ENCODE data around the gene OVCA2.

DNA sequence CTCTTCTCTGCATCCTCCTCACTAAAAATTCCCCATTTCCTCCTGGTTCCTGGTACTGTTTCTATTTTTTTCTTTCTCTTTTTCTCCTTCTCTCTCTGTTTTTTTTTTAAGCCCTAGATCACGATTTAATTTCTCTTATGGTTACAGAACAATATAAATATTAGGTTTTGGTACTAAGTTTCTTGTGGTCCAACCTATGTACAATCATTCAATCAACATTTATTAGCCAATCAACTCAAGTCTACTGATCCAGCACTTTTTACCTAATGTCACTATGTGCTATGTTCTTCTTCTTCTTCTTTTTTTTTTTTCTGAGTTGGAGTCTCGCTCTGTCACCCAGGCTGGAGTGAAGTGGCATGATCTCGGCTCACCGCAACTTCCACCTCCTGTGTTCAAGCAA lies 29.3 kb upstream of the OVCA2 start:
- TF ChIP-seq, protein P1, sequence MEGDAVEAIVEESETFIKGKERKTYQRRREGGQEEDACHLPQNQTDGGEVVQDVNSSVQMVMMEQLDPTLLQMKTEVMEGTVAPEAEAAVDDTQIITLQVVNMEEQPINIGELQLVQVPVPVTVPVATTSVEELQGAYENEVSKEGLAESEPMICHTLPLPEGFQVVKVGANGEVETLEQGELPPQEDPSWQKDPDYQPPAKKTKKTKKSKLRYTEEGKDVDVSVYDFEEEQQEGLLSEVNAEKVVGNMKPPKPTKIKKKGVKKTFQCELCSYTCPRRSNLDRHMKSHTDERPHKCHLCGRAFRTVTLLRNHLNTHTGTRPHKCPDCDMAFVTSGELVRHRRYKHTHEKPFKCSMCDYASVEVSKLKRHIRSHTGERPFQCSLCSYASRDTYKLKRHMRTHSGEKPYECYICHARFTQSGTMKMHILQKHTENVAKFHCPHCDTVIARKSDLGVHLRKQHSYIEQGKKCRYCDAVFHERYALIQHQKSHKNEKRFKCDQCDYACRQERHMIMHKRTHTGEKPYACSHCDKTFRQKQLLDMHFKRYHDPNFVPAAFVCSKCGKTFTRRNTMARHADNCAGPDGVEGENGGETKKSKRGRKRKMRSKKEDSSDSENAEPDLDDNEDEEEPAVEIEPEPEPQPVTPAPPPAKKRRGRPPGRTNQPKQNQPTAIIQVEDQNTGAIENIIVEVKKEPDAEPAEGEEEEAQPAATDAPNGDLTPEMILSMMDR (IDR thresholded peaks at IDR 0.05 in 8 of 11, conservative IDR thresholded peaks at IDR 0.05 in 3 of 11) = no peak
- no peak for TF ChIP-seq POLR2A (IDR thresholded peaks at IDR 0.05)
- TF ChIP-seq POLR2AphosphoS5 (IDR thresholded peaks at IDR 0.05) = no peak

Measured in spleen (tissue), 7 donors.